DMS153 treated with DMSO at 0.1 percent for 48 hours (cell line): ENCODE measurements around the gene ABHD10.
"Not testable (repeated sequence)": the region's sequence is repeated elsewhere in the genome, so short reads cannot be mapped to it uniquely, and the experiment has no call there.

Experiments used
- DNase-seq: peaks from one replicate; lab custom pipeline; 2025; ENCODE audit not compliant: unreplicated experiment; lab: John Stamatoyannopoulos, UW

ABHD10 gene

GRCh38 chr3:112027826-112028225 is 49.0 kb downstream of the ABHD10 start:
- no peak for DNase-seq

GRCh38 chr3:112030901-112031300 is 52.1 kb downstream of the ABHD10 start:
- no peak for DNase-seq

- no peak for DNase-seq
Measured at GRCh38 chr3:112032098-112032731, 53.4 kb downstream of the ABHD10 start.

GRCh38 chr3:112034436-112034835 is 55.6 kb downstream of the ABHD10 start, which contains the start of gene TMPRSS7:
Gene TMPRSS7 (plus strand): TSS chr3:112034736. CDS start chr3:112034846, 110 bp downstream.
- no peak for DNase-seq

GRCh38 chr3:112035241-112035640 is 56.4 kb downstream of the ABHD10 start:
- no peak for DNase-seq

GRCh38 chr3:112037194-112037593 is 58.4 kb downstream of the ABHD10 start:
- not testable (repeated sequence) for DNase-seq

GRCh38 chr3:112038863-112039262 is 60.0 kb downstream of the ABHD10 start:
- DNase-seq, result peak; percentile 55

- DNase-seq, result no peak
Measured at GRCh38 chr3:112041321-112041720, 62.5 kb downstream of the ABHD10 start.

- DNase-seq, result peak; percentile 99
Measured at GRCh38 chr3:112042842-112043280, 64.0 kb downstream of the ABHD10 start.
